Iris pigment epithelial cell (primary cell): Measurements from ENCODE around the gene GSTO2.

ENCODE experiments used
- DNase-seq: peaks from one replicate; pipeline ENCODE4 v3.0.0-alpha.2; 2011; ENCODE audit warnings: low read depth

Gene GSTO2

DNA sequence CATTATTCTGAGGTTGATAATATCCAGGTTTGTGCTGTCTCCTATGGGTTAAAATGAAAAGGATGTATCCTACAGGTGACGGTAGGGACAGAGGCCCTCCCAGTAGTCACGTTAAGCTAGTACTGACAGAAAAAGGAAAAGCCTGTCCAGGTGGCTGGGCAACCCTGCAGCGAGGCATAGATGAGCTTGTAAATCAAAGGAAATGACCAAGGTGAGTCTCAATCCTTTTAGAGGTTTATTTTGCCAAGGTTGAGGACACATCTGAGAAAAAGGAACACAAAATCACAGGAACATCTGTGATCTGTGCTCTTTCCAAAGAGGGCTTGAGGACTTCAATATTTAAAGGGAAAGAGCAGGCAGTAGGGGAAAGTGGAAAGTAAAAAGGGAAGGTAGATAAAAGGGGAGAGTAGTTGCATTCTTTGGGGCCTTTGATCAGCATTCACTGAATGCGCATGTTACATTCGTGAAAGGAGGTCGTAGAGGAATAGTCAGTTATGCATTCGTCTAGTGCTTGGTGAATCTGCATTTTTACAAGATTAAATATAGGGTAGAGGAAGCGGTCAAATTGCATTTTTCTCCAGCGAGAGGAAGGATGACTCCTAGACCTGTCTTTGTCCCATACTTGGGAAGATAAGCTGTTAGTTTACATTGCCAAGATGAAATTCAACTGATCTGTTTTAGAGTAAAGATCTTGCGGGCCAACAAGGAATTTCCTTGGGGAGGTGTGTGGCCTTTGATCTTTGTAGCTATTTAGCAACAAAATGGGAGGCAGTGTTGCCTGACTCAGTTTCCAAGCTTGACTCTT lies 15.2 kb upstream of the GSTO2 start:
- peak; percentile 52 for DNase-seq

DNA sequence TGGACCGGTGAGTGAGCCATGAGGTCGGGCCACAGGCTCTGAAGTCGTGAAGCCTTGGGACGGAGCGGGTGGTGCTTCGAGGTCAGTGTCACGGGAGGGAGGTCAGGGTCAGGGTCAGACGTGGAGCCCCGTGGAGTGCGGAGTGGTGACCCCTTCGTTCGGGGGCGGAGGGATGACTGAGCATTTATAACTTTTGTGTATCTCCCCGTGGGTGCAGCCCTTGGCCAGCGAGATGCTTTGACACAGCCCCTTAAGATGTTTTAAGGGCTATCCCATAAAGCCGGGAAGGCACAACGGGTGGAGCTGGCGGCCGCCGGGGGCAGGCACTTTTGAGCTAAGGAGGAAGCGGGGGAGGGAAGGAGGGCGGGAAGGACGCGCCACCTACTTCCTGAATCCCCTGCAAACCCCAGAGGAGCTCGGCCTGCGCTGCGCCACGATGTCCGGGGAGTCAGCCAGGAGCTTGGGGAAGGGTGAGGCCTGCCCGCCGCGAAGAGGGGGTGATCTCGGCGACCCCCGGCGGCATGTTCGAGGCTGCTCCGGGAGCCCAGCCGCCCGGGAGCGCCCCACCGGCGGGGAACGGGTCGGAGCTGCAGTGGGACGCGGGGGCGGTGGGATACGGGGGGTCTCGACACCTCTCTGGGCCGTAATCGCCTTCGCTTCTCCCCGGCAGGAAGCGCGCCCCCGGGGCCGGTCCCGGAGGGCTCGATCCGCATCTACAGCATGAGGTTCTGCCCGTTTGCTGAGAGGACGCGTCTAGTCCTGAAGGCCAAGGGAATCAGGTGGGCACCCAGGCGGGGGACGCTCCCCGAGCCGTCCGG lies 14.3 kb upstream of the GSTO2 start, which contains the start of gene GSTO1:
TSS of gene GSTO1 (plus strand) at position 400 of the 818 bp plus-strand sequence. CDS start at position 437, 37 bp downstream.
- DNase-seq: peak; percentile 70

DNA sequence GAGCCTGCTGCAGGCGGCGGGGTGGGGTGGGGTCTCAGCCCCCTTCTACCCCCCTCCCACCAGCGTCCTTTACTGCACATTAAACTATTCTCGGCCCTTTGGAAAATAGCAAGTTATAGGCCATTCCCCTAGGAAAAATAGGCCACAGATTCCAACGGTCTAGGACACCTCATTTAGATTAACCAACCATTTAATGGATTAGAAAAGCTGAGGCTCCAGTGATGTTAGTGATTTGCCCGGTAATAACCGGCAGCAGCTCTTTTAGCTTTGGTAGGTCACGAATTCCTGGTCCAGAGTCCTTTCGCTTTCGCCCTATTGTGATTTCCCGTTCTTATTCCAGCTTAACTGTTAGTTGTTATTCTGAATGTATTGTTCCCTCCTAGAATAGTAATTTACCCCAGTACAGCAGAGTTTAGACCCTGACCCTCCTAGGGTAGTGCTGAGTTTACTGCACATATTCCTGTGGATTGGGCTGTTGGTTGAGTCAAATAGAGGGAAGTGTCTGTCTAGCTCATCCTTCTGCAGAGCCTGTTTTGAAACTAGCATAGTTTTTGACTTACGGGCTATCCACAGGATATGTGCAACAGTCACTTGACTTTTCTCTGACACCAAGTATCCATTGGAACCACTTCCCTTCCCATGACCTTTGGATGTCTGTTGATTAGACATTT lies 13.5 kb upstream of the GSTO2 start:
- DNase-seq: peak; percentile 90

DNA sequence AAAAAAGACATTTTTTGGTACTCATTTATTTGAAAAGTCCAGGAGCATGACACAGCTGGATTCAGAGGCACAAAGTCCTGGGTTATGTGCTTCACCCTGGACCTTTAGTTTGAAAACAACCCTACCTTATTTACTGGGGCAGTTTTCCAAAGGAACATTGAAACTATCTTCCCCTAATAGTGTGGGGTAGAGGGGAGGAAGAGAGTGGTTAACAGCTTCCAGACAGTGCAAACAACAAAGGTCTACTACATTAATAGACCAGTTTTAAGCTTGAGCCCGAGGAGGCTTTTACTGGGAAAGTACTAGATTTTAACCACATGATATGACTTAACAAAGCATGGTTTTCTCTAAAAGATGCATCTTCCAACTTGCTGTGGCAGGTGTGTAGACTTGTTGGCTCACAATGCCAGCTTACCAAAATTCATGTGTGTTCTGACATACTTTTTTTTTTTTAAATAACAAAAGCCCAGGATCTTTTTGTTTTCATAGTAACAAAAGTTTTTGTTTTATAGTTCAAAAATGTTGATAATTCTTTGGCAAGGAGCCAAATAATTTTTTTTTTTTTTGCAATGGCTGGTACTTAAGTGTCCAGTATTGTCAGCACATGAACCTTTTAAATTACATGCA lies 12.5 kb upstream of the GSTO2 start:
- peak; percentile 23 for DNase-seq

DNA sequence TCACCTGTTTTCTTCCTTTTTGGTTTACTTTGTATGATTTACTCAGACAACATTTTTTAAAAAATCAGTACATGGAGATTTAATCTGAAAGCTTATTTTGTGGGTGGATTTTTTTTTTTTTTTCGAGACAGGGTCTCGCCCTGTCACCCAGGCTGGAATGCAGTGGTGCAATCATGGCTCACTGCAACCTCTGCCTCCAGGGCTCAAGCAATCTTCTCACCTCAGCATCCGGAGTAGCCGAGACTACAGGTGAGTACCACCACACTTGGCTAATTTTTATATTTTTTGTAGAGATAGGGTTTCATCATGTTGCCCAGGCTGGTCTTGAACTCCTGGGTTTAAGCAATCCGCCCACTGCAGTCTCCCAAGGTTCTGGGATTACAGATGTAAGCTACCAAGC lies 11.7 kb upstream of the GSTO2 start:
- no peak for DNase-seq

DNA sequence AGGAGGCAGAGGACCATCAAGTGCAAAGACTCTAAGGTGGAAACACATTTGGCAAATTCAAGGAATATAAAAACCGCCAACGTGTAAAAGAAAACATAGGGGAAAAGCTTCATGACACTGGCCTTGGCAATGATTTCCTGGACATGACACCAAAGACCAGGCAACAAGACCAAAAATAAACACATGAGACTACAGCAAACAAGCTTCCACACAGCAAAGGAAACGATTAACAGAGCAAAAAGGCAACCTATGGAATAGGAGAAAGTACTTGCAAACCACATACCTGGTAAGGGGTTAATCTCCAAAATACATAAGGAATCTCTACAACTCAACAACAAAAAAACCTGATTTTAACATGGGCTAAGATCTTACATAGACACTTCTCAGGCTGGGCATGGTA lies 10.8 kb upstream of the GSTO2 start:
- DNase-seq: no peak

DNA sequence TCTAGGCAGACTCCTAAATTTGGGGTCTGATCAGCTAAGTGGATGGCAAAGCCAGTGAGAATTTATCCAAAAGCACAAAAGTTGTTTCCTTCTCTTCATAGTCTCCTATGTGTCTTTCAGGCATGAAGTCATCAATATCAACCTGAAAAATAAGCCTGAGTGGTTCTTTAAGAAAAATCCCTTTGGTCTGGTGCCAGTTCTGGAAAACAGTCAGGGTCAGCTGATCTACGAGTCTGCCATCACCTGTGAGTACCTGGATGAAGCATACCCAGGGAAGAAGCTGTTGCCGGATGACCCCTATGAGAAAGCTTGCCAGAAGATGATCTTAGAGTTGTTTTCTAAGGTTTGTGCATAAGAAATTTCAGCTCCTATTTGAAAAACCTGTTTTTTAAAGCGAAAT lies 9.5 kb upstream of the GSTO2 start:
- DNase-seq: no peak

DNA sequence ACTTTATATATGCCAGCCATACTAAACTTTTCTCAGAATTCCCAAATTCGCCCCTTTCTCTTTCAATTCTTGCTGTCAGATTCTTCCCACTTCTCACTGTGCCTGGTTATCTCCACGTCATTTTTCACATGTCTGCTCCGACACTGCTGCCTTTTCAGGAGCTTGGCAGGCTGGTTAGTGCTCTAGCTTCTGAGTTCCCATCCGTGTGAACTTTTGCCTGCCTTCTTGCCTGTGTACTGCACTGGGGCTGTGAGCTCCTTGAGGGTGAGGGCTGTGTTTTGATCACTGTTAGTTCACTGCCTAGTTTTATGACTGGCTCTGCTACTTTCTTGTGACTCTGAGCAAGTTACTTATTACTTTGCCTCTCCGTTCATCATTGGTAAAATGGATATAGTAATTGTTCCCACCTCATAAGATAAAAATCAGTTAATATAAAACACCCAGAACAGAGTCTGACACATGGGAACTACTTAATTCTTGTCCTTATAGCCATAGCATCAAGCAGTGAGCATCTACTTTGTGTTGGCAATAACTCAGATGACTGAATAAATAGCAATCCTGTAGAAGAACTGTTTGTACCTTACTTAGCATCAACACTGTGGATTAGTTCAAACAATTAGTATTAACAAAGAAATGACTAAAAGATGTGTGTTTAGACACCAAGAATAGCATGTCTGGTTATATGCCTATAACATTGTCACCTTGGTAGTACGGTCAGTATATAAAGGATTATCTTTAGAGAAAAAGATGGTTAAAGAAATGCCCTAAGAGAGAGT lies 8.8 kb upstream of the GSTO2 start:
- DNase-seq: peak; percentile 74

DNA sequence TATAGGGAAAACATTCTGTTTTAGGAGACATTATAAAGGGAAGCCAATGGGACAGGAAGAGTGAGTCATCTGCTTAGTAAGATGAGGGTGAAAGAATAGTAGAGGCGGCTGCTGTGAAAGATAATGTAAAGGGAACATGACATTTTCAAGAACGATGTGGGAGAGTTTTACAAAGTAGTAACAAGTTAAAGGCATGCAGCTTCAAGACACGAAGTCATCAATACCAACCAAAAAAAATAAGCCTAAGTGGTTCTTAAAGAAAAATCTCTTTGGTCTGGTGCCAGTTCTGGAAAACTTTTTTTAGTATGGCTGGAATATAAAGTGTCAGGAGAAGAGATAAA lies 8.2 kb upstream of the GSTO2 start:
- DNase-seq: peak; percentile 81

DNA sequence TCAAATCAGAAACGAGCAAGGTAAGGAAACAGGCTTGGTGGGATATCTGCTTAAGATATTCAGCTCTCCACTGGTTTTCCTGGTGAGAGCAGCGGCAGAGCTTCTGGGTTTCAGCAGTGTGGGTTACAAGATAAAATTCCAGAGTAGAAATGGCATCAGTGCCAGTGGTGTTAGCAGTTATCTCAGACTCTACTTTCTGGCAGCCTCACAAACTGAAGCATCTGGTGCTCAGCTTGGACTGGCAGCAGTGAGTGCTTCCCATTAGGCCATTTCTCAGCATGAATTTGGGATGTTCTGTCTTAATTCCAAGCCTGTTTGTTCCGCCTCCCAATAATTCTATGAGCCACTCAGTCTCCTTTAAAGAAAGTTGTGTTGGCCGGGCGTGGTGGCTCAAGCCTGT lies 6.9 kb upstream of the GSTO2 start:
- DNase-seq: no peak

DNA sequence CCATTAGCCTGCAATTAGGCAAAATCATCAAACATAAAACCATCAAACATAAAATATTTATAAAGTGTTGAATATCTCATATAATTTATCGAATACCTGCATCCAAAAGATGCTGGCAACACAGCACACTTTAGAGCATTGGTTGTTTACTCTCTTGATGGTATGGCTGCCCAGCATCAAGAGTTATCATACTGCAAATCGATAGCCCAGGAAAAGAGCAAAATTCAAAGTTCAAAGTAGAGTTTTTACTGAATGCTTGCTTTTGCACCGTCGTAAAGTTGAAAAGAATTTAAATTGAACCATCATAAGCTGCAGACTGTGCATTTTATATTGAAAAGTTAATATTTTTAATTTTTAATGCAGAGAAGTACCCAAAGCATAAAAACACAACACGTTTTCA lies 4.2 kb upstream of the GSTO2 start:
- DNase-seq: no peak

DNA sequence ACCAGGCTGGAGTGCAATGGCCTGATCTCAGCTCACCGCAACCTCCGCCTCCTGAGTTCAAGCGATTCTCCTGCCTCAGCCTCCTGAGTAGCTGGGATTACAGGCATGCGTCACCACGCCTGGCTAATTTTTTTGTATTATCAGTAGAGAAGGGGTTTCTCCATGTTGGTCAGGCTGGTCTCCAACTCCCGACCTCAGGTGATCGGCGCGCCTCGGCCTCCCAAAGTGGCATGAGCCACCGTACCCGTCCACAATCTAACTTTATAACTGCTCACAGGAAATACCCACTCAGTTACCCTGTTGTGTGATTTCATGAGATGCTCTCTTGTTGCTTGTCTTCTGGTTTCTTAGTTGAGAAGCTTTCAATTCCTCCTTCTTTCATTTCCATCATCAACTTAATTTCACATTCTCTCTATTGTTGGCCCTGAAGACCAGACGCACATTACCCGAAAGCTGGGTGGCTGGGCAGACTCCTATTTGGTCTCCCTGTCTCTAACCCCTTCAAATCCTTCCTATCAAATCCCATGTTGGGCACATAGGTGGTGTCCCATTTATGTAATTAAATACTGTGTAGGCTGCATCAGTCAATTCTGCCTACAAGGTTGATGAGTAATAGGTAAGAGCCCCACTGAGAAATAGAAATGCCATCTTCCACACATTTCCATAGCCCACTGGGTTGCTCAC lies 1.1 kb upstream of the GSTO2 start:
- DNase-seq: no peak

DNA sequence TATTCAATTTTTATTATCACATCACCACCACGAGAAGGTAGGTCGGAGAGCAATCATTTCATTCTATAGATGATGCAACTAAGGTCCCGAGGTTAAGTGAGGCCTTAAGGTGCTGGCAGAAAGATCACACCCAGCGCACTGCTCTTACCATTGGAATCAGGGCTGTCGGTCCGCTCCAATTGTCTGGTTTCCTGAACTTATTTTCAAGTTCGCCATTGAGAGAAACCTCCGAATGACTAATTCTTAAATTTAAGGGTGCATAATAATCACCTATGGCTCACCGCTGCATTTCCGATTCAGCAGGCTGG lies 625 bp upstream of the GSTO2 start:
- peak; percentile 33 for DNase-seq

DNA sequence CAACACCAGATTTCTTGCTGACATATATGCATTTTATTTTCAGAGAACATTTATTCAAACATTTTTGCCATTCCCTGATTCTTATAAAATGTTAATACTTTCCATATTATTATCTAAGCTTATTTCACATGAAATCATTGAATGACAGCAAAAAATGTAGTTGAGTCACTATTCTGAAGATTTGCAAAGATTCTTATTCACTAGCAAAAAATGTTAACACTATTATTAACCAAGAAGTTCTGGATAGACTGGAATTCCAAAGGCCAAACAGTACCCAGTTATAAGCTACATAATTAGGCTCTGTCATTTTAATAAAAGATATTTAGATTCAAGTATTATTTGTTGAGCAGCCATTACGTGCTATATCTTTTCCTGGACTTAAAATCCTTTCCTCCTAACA lies 4.3 kb downstream of the GSTO2 start:
- peak; percentile 51 for DNase-seq

DNA sequence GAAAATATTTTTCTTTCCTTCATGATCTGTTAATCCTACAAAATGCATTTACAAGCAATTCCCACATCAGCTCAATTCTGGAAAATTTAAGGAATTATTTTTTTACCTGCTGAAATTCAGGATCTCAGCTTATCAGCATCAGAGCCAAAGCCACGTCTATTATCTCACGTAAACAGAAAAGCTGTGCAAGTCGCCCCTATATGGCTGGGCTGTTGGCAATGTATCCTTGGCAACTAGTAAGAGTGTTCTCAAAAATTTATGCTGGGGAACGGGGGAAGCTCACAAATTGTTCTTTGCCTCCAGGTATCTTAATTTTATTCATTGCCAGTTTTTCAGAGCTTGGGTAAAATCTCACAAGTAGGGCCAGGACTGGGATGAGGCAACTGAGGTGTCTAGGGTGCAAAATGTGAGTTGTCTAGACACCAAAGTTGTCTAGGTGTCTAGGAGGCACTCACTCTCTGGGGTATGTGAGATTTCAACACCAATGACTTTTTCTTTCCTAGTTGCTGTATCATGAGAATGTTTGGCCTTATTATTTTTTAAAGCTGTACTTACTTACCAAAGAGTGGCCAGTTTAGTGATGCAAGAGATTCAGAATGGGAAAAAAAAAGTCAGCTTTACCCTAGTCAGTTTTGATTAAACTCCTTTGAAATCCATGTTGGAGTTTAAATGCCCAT lies 5.1 kb downstream of the GSTO2 start:
- DNase-seq: peak; percentile 78

DNA sequence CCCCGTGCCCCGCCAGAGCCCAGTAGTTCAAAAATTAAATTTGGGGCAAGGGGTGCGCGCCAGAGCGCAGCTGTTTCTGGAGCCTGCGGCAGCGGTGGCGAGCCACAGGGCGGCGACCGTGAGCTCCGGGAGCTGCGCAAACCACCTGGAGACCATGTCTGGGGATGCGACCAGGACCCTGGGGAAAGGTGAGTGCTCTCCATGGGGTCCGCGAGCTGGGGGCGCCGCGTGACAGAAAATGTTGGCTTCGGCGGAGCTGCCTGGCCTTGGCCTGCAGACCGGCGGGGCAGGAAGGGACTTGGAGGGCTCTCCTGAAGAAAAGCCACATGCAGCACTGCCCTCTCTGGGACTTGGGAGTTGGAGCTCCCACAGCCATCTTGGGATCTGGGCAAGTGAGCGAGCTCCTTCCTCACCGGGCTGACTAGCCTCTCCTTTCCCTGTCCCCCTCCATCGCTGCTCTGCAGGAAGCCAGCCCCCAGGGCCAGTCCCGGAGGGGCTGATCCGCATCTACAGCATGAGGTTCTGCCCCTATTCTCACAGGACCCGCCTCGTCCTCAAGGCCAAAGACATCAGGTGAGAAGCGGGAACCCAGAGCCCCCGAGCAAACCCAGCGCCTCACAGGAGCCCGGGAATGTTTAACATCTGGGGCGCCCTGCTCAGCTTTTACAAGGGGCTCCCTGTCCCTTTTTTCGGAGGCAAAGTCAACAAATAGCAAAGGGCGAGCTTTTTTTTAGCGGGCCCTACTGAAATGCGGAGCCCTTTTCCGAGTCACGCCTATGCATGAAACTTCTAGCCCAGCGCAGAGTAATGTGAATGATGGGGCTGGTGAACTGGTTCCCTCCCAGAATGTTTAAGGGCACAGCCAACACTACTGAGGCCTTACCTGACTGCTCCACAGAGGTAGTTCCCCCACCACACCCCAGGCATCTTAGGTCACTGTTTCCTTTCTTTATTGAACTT lies 6.1 kb downstream of the GSTO2 start:
- no peak for DNase-seq

DNA sequence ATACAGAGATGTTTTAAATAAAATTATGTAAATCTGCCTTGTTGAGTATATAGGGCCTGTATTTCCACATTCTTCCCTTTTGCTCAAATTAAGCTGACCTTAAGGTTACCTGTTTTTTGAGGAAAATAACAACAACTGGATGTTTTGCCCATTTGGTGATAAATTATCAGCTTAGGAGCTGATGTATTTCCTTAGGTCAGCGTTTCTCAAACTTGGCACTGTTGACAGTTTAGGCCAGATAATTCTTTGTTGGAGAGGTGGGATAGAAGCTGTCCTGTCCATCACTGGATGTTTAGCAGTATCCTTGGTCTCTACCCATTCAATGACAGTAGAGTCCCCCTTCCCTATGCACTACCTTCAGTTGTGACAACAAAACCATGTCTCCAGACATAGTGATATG lies 7.2 kb downstream of the GSTO2 start:
- DNase-seq: no peak

DNA sequence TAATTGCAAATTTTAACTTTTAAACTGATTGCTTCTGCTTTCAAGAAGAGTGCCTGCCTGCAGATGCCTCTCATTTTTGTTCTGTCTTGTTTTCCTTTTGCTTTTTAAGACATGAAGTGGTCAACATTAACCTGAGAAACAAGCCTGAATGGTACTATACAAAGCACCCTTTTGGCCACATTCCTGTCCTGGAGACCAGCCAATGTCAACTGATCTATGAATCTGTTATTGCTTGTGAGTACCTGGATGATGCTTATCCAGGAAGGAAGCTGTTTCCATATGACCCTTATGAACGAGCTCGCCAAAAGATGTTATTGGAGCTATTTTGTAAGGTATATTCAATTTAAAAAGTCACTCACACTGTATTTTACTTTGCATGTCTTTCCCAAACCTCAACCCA lies 8.8 kb downstream of the GSTO2 start:
- DNase-seq: no peak

DNA sequence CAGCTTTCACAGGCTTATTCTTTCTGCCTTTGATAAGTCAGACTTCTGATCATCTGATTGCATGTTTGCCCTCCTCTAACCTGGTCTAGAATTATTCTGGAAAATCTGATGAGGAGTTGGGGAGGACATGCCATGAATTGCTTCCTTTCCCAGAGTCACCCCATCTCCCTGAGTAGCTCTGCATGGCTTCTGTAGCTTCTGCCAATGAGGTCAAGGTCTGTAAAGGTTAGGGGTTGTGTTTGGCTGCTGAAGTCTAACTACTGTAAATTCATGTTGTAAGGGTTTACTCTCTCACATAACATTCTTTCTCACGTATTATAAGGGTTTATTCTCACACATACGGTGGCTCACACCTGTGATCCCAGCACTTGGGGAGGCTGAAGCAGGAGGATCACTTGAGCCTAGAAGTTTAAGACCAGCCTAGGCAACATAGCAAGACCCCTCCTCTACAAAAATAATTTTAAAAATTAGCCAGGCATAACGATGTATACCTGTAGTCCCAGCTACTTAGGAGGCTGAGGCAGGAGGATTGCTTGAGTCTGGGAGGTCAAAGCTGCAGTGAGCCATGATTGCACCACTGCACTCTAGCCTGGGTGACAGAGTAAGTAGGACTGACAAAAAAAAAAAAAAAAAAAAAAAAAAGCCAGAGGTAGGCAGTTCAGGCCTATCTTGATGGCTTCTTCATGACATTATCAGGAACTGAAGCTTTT lies 10.7 kb downstream of the GSTO2 start:
- DNase-seq: no peak
